CD4-positive, alpha-beta T cell (primary cell): ENCODE results near the gene C19orf25. TPM values are rescaled to one million over a fixed set of nuclear protein-coding genes. Genes with fewer than 3 reads are reported as not detected.

Source experiments
- ATAC-seq: fragments of 200-7000 bp; cut with Tn5 transposase; one replicate; pipeline ENCODE4 v1.10.0; 2022; ENCODE audit warnings: mild to moderate bottlenecking; ENCODE audit not compliant: poor library complexity
- CTCF ChIA-PET: fragments of 350-600 bp; sonication (Branson Sonifier 250); formaldehyde crosslinking; loops from one replicate; lab custom pipeline; 2021; ENCODE audit warnings: antibody characterized with exemption, inconsistent platforms; lab: Charles Lee
- POLR2A ChIA-PET: fragments of 350-600 bp; sonication (Branson Sonifier 250); formaldehyde crosslinking; loops from one replicate; lab custom pipeline; 2021; ENCODE audit warnings: antibody characterized with exemption, inconsistent platforms; lab: Charles Lee
- DNase-seq, 14 experiments: peaks; one replicate each; pipeline ENCODE4 v3.0.0-alpha.2; 2013 to 2020; ENCODE audit warnings: mixed read lengths in 2 of 14
- H3K27ac ChIP-seq, 2 donors: one replicate each; pipeline versions ENCODE4 v1.5.1 to v1.7.0; 2013; ENCODE audit warnings: low read length in 2 of 2, low read depth in 1 of 2, mild to moderate bottlenecking in 1 of 2
- H3K27me3 ChIP-seq, 2 experiments: 1 replicate in 1 of 2; 2 replicates in 1 of 2; pipeline versions ENCODE4 v1.6.1 to v1.7.0; 2013; ENCODE audit warnings: low read length in 2 of 2, control low read depth in 1 of 2, mild to moderate bottlenecking in 1 of 2, moderate library complexity in 1 of 2; ENCODE audit not compliant: insufficient read depth in 2 of 2, control insufficient read depth in 1 of 2
- H3K36me3 ChIP-seq: one replicate; pipeline ENCODE4 v1.6.1; 2013; ENCODE audit warnings: low read length, control low read depth; ENCODE audit not compliant: insufficient read depth
- H3K4me1 ChIP-seq: one replicate; pipeline ENCODE4 v1.6.1; 2013; ENCODE audit warnings: low read length, control low read depth; ENCODE audit not compliant: insufficient read depth
- H3K4me3 ChIP-seq: one replicate; pipeline ENCODE4 v1.5.1; 2013; ENCODE audit warnings: mild to moderate bottlenecking, low read length, moderate library complexity
- H3K9me3 ChIP-seq, 2 experiments: 1 replicate in 1 of 2; 2 replicates in 1 of 2; pipeline versions ENCODE4 v1.6.1 to v1.7.0; 2013; ENCODE audit warnings: low read length in 2 of 2, mild to moderate bottlenecking in 2 of 2, control low read depth in 1 of 2, moderate library complexity in 1 of 2; ENCODE audit not compliant: control insufficient read depth in 1 of 2, insufficient read depth in 1 of 2
- H3K27ac Mint-ChIP-seq: one replicate; pipeline ENCODE4 v1.8.0; 2020; ENCODE audit warnings: mixed read lengths
- H3K27me3 Mint-ChIP-seq: one replicate; pipeline ENCODE4 v1.8.0; 2021; ENCODE audit warnings: mixed read lengths
- H3K36me3 Mint-ChIP-seq: one replicate; pipeline ENCODE4 v1.8.0; 2021; ENCODE audit warnings: low read depth, mixed read lengths
- H3K4me1 Mint-ChIP-seq: one replicate; pipeline ENCODE4 v1.8.0; 2021; ENCODE audit warnings: low read depth, mixed read lengths
- H3K4me3 Mint-ChIP-seq: one replicate; pipeline ENCODE4 v1.8.0; 2020; ENCODE audit warnings: mild to moderate bottlenecking, mixed read lengths
- H3K9me3 Mint-ChIP-seq: one replicate; pipeline ENCODE4 v1.8.0; 2020; ENCODE audit warnings: mixed read lengths
- CTCF ChIP-seq: fragments of 200-600 bp; IDR thresholded peaks from one replicate; pipeline ENCODE4 v1.8.0; 2022; ENCODE audit warnings: antibody characterized with exemption, mild to moderate bottlenecking
- intact Hi-C, 2 experiments: fragments of 100-400 bp; cut with DNase I in 1 of 2; cut with micrococcal nuclease in 1 of 2; formaldehyde crosslinking; loops; one replicate each; pipeline versions ENCODE4 v1.15.1 to v1.9.0; 2023 to 2025; cut with DNase I, micrococcal nuclease
- total RNA-seq, 174 experiments: library from RNA in 2 of 174; stranded (reverse) in 2 of 174; gene quantifications; one replicate each; pipeline ENCODE4 v1.2.3 and lab custom pipeline; 2021 to 2026

Gene C19orf25
- total RNA-seq, 2 experiments from 2014 or later = 14.9 to 15.8 TPM

- Histone ChIP-seq H3K4me3 (no peak overlapping the region), H3K9me3 (peaks cover 0 to 29% of the 10 kb centered on the region in 2 experiments), H3K27me3 (peaks cover 33 to 36% of the 10 kb centered on the region in 2 experiments), H3K4me1 (no peaks in the 10 kb centered on the region), H3K36me3 (no peaks in the 10 kb centered on the region), H3K27ac (no peak overlapping the region)
- intact Hi-C loops = no loop called here
- DNase-seq = no peak
- ChIA-PET CTCF (no interaction called here), POLR2A (no interaction called here)
- Mint-ChIP-seq H3K4me3 (no peak overlapping the region), H3K27me3 (peaks cover 49% of the 10 kb centered on the region), H3K9me3 (no peaks in the 10 kb centered on the region), H3K27ac (no peak overlapping the region), H3K36me3 (no peaks in the 10 kb centered on the region), H3K4me1 (peaks cover 8% of the 10 kb centered on the region)
- no peak for ATAC-seq
- TF ChIP-seq CTCF = no peak
These were observed 47.2 kb upstream of the C19orf25 start for GRCh38 chr19:1526066-1526778.

- CTCF ChIA-PET = no interaction called here
- intact Hi-C loops = no loop called here
- H3K27me3 Mint-ChIP-seq = peaks cover 47% of the 10 kb centered on the region
These were observed 46.3 kb upstream of the C19orf25 start for GRCh38 chr19:1525343-1525742.

GRCh38 chr19:1524972-1525325 is 45.9 kb upstream of the C19orf25 start:
- POLR2A ChIA-PET = no interaction called here
- no peak for DNase-seq
- no peaks in the 10 kb centered on the region for H3K9me3 Mint-ChIP-seq
- H3K4me1 Mint-ChIP-seq = peaks cover 8% of the 10 kb centered on the region
- peaks cover 43% of the 10 kb centered on the region for H3K27me3 Mint-ChIP-seq
- intact Hi-C loops = no loop called here
- no peak for TF ChIP-seq CTCF
- no peaks in the 10 kb centered on the region for H3K36me3 ChIP-seq
- no peaks in the 10 kb centered on the region for H3K4me1 ChIP-seq
- H3K36me3 Mint-ChIP-seq = no peaks in the 10 kb centered on the region
- H3K4me3 ChIP-seq = no peak overlapping the region
- peaks cover 33 to 36% of the 10 kb centered on the region in 2 experiments for H3K27me3 ChIP-seq
- peaks cover 0 to 29% of the 10 kb centered on the region in 2 experiments for H3K9me3 ChIP-seq
- CTCF ChIA-PET = no interaction called here
- H3K27ac Mint-ChIP-seq = no peak overlapping the region
- H3K4me3 Mint-ChIP-seq = peak overlapping the region; percentile 27
- ATAC-seq = no peak
- no peak overlapping the region for H3K27ac ChIP-seq

More at GRCh38 chr19:1525343-1525742, 46.3 kb upstream of the C19orf25 start:
- Histone ChIP-seq H3K4me1 (no peaks in the 10 kb centered on the region), H3K27me3 (peaks cover 33 to 36% of the 10 kb centered on the region in 2 experiments), H3K4me3 (no peak overlapping the region), H3K9me3 (peaks cover 0 to 29% of the 10 kb centered on the region in 2 experiments), H3K27ac (no peak overlapping the region), H3K36me3 (no peaks in the 10 kb centered on the region)
- Mint-ChIP-seq H3K4me3 (no peak overlapping the region), H3K9me3 (no peaks in the 10 kb centered on the region), H3K4me1 (peaks cover 8% of the 10 kb centered on the region), H3K36me3 (no peaks in the 10 kb centered on the region), H3K27ac (no peak overlapping the region)
- POLR2A ChIA-PET = no interaction called here
- no peak for DNase-seq
- ATAC-seq = no peak
- TF ChIP-seq CTCF = no peak
